BLaER1 treated with 17β-estradiol and CSF1 and Interleukin-3, amounts not matched to agents 10 nM and 100 nM (cell line): ENCODE data around the gene VPS18.

Experiments used
- H3K27ac ChIP-seq, 11 experiments: shearing (Covaris generic); formaldehyde crosslinking; 2 replicates each; pipeline ENCODE4 v1.8.1; 2022
- H3K27me3 ChIP-seq, 11 experiments: shearing (Covaris generic); formaldehyde crosslinking; 2 replicates each; pipeline ENCODE4 v1.8.1; 2022
- H3K36me3 ChIP-seq, 11 experiments: shearing (Covaris generic); formaldehyde crosslinking; 2 replicates each; pipeline ENCODE4 v1.8.1; 2022
- H3K4me1 ChIP-seq, 10 experiments: shearing (Covaris generic); formaldehyde crosslinking; 2 replicates each; pipeline ENCODE4 v1.8.1; 2022
- H3K4me2 ChIP-seq, 11 experiments: shearing (Covaris generic); formaldehyde crosslinking; 2 replicates each; pipeline ENCODE4 v1.8.1; 2022
- H3K4me3 ChIP-seq, 10 experiments: shearing (Covaris generic); formaldehyde crosslinking; 2 replicates each; pipeline ENCODE4 v1.8.1; 2022
- H3K9ac ChIP-seq, 11 experiments: shearing (Covaris generic); formaldehyde crosslinking; 2 replicates each; pipeline ENCODE4 v1.8.1; 2022
- H3K9me3 ChIP-seq, 11 experiments: shearing (Covaris generic); formaldehyde crosslinking; replicated peaks in 1 of 11; 2 replicates each; pipeline ENCODE4 v1.8.1; 2022
- H4K20me1 ChIP-seq, 11 experiments: shearing (Covaris generic); formaldehyde crosslinking; 2 replicates each; pipeline ENCODE4 v1.8.1; 2022
- Cebpa-rat ChIP-seq, 11 experiments: shearing (Covaris generic); IDR thresholded peaks; 2 replicates each; pipeline ENCODE4 v1.8.1; 2022

The VPS18 gene

DNA sequence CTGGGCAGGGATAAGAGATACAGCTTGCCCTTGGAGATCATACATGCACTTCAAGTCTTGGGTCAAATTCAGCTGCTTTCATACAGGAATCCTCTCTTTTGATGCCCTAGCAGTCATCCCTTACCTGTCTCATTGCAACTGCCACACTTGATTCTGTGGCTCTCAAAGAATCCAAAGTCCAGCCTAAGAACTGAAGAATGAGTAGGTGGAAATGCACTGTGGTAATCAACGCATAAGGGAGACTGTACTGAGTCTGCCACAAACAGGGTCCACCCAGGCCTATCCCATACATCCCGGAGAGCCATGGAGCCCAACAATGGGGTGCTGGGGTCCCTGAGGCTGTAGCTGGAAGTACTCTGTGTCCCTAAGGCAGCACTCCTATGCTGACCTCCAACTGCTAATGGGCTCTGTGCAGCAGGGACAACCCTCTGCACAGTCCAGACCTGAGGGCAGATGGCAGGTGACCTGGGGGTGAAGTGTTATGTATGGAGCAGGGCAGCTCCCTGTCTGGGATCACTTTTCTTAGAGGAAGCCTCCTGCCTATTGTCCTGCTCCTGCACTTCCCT, 1.7 kb upstream of the VPS18 start:
- H4K20me1 ChIP-seq: peaks cover 0 to 27% (median 11%) of the 10 kb centered on the region in 11 experiments; a peak in 14 of 22 replicates
- H3K4me1 ChIP-seq: peaks cover 35 to 50% (median 43%) of the 10 kb centered on the region in 10 experiments
- no peaks in the 10 kb centered on the region for H3K9me3 ChIP-seq
- H3K27ac ChIP-seq: peak overlapping the region in 7 of 11 experiments; percentile 3 to 89 (median 62); a peak in 8 of 22 replicates
- H3K27me3 ChIP-seq: no peaks in the 10 kb centered on the region
- peak overlapping the region; percentile 86 to 99 (median 96); a peak in 21 of 22 replicates for H3K4me2 ChIP-seq
- H3K4me3 ChIP-seq: no peak overlapping the region
- peak overlapping the region in 8 of 11 experiments; percentile 88 to 94 (median 90); a peak in 10 of 22 replicates for H3K9ac ChIP-seq
- H3K36me3 ChIP-seq: peaks cover 16 to 22% (median 19%) of the 10 kb centered on the region in 11 experiments; a peak in 21 of 22 replicates
- TF ChIP-seq Cebpa-rat (IDR thresholded peaks at IDR 0.05): no peak

DNA sequence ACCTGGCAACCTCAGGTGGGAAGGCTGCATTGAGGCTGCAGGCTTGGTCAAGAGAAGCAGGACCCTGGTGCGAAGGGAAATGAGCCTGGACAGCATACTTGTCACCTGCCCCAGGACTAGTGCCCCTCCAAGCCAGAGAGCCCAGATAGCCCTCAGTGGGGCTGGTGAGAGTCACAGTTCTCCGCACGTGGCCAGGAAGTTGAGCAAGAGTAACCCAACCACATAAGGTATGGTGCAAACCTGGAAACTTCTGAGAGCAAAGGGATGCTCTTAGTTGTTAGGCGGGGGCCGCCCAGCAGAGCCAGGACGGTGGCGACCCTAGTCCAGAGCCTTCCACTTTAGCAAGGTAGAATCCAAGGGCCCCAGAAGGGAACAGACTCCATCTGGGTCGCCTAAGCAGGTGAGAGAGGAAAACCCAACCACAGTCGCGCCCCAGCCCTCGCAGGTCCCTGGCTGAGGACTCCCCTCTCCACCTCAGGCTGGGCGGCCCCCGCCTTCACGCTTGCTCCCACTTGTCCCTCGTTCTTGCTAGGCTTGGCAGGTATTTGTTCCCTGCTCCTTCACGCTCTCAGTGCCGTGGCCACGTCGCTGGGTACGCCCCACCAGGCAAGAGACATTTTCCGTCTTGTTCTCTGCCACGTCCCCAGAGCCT, 1.1 kb upstream of the VPS18 start:
- peaks cover 0 to 33% (median 11%) of the 10 kb centered on the region in 11 experiments; a peak in 14 of 22 replicates for H4K20me1 ChIP-seq
- peak overlapping the region in 1 of 10 experiments; percentile 92; a peak in 1 of 20 replicates for H3K4me3 ChIP-seq
- peaks cover 35 to 56% (median 46%) of the 10 kb centered on the region in 10 experiments for H3K4me1 ChIP-seq
- no peaks in the 10 kb centered on the region for H3K27me3 ChIP-seq
- TF ChIP-seq Cebpa-rat (IDR thresholded peaks at IDR 0.05): peak in 2 of 11 experiments; percentile 31 to 42; a peak in 2 of 22 replicates
- peaks cover 22 to 28% (median 25%) of the 10 kb centered on the region in 11 experiments; a peak in 21 of 22 replicates for H3K36me3 ChIP-seq
- no peaks in the 10 kb centered on the region for H3K9me3 ChIP-seq
- H3K4me2 ChIP-seq: peak overlapping the region; percentile 86 to 99 (median 96)
- peak overlapping the region in 9 of 11 experiments; percentile 55 to 92 (median 89); a peak in 15 of 22 replicates for H3K27ac ChIP-seq
- peak overlapping the region in 9 of 11 experiments; percentile 88 to 94 (median 90); a peak in 18 of 22 replicates for H3K9ac ChIP-seq

DNA sequence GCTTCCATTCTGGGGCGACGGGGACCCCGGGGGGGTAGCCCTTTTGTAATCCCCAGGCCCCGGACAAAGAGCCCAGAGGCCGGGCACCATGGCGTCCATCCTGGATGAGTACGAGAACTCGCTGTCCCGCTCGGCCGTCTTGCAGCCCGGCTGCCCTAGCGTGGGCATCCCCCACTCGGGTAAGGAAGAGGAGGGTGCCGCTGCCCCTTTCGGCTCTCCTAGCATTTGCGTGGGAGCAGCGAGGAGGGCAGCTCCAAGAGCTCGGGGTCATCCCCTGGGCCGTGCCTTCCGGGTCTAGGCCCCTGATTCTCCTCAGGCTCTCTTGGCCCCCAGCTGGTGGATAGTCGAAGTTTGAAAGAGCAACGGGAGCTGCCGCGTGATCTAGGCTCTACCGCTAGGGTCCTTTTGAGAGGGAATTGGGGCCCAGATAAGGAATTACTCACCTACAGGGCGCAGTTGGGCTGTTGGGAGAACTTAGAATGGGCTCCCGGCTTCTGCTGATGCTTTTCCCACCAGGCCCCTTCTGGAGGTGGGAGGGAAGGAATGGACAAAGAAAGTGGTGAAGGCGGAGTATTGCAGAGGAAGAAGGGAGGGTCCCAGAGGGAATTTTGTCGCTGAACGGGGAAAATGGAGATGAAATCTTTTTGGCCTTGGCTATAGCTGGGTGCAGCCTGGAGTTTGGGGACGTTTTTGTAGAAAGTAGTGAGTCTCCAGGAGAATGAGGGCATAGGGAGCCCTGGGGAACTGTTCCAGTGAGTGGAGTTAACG, 615 bp downstream of the VPS18 start:
- Histone ChIP-seq H3K9me3 (no peaks in the 10 kb centered on the region), H3K27ac (peak overlapping the region; percentile 85 to 97 (median 91))

DNA sequence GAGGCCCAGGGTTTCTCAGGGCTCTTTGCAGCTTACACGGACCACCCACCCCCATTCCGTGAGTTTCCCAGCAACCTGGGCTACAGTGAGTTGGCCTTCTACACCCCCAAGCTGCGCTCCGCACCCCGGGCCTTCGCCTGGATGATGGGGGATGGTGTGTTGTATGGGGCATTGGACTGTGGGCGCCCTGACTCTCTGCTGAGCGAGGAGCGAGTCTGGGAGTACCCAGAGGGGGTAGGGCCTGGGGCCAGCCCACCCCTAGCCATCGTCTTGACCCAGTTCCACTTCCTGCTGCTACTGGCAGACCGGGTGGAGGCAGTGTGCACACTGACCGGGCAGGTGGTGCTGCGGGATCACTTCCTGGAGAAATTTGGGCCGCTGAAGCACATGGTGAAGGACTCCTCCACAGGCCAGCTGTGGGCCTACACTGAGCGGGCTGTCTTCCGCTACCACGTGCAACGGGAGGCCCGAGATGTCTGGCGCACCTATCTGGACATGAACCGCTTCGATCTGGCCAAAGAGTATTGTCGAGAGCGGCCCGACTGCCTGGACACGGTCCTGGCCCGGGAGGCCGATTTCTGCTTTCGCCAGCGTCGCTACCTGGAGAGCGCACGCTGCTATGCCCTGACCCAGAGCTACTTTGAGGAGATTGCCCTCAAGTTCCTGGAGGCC, 5.4 kb downstream of the VPS18 start:
- no peak for TF ChIP-seq Cebpa-rat (IDR thresholded peaks at IDR 0.05)

More for the DNA sequence above, 615 bp downstream of the VPS18 start:
- Histone ChIP-seq H3K27me3 (no peaks in the 10 kb centered on the region), H3K9ac (peak overlapping the region; percentile 88 to 96 (median 90)), H3K4me3 (peak overlapping the region; percentile 80 to 99 (median 94)), H4K20me1 (peaks cover 0 to 50% (median 11%) of the 10 kb centered on the region in 11 experiments; a peak in 14 of 22 replicates), H3K4me1 (peaks cover 40 to 72% (median 60%) of the 10 kb centered on the region in 10 experiments), H3K36me3 (peaks cover 39 to 45% (median 42%) of the 10 kb centered on the region in 11 experiments), H3K4me2 (peak overlapping the region; percentile 89 to 100 (median 98))
- TF ChIP-seq Cebpa-rat (IDR thresholded peaks at IDR 0.05): no peak

DNA sequence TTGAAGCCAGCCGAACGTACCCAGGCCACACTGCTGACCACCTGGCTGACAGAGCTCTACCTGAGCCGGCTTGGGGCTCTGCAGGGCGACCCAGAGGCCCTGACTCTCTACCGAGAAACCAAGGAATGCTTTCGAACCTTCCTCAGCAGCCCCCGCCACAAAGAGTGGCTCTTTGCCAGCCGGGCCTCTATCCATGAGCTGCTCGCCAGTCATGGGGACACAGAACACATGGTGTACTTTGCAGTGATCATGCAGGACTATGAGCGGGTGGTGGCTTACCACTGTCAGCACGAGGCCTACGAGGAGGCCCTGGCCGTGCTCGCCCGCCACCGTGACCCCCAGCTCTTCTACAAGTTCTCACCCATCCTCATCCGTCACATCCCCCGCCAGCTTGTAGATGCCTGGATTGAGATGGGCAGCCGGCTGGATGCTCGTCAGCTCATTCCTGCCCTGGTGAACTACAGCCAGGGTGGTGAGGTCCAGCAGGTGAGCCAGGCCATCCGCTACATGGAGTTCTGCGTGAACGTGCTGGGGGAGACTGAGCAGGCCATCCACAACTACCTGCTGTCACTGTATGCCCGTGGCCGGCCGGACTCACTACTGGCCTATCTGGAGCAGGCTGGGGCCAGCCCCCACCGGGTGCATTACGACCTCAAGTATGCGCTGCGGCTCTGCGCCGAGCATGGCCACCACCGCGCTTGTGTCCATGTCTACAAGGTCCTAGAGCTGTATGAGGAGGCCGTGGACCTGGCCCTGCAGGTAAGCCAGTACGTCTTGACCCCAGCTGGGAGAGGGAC, 6.2 kb downstream of the VPS18 start:
- Histone ChIP-seq H3K9me3 (no peaks in the 10 kb centered on the region), H3K4me1 (peaks cover 72 to 99% (median 87%) of the 10 kb centered on the region in 10 experiments), H3K27ac (peak overlapping the region in 10 of 11 experiments; percentile 8 to 98 (median 90); a peak in 18 of 22 replicates), H3K9ac (peak overlapping the region in 10 of 11 experiments; percentile 31 to 88 (median 68); a peak in 18 of 22 replicates), H3K4me2 (peak overlapping the region; percentile 94 to 99 (median 98); a peak in 20 of 22 replicates), H3K36me3 (peaks cover 69 to 96% (median 85%) of the 10 kb centered on the region in 11 experiments), H3K27me3 (no peaks in the 10 kb centered on the region), H4K20me1 (peaks cover 3 to 97% (median 17%) of the 10 kb centered on the region in 11 experiments; a peak in 15 of 22 replicates), H3K4me3 (peak overlapping the region in 4 of 10 experiments; percentile 15 to 60 (median 39); a peak in 6 of 20 replicates)
- no peak for TF ChIP-seq Cebpa-rat (IDR thresholded peaks at IDR 0.05)

More for the DNA sequence above, 5.4 kb downstream of the VPS18 start:
- peak overlapping the region in 10 of 11 experiments; percentile 23 to 88 (median 68); a peak in 16 of 22 replicates for H3K9ac ChIP-seq
- no peaks in the 10 kb centered on the region for H3K27me3 ChIP-seq
- peak overlapping the region in 10 of 11 experiments; percentile 8 to 98 (median 90); a peak in 18 of 22 replicates for H3K27ac ChIP-seq
- H3K4me3 ChIP-seq: peak overlapping the region in 1 of 10 experiments; percentile 60; a peak in 2 of 20 replicates
- H3K4me2 ChIP-seq: peak overlapping the region in 10 of 11 experiments; percentile 94 to 99 (median 98); a peak in 16 of 22 replicates
- peaks cover 69 to 88% (median 79%) of the 10 kb centered on the region in 11 experiments for H3K36me3 ChIP-seq
- peaks cover 68 to 94% (median 82%) of the 10 kb centered on the region in 10 experiments for H3K4me1 ChIP-seq
- H4K20me1 ChIP-seq: peaks cover 5 to 95% (median 16%) of the 10 kb centered on the region in 11 experiments; a peak in 15 of 22 replicates
- no peaks in the 10 kb centered on the region for H3K9me3 ChIP-seq

DNA sequence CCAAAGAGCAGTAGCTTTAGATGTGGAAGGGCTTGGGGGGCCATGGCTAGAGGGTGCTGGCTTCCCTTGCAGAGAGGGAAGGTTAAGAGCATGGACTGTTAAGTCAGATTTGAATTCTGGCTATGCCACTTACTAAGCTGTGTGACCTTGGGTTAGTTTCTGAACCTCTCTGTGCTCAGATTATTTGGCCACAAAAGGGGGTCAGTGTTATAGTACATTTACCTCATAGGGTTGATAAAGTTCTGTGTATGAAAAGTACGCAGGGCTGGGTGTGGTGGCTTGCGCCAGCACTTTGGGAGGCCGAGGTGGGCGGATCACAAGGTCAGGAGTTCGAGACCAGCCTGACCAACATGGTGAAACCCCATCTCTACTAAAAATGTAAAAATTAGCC, 6.8 kb downstream of the VPS18 start:
- H3K4me1 ChIP-seq: peaks cover 72 to 99% (median 87%) of the 10 kb centered on the region in 10 experiments
- peaks cover 64 to 90% (median 80%) of the 10 kb centered on the region in 11 experiments for H3K36me3 ChIP-seq
- H3K27ac ChIP-seq: peak overlapping the region in 8 of 11 experiments; percentile 85 to 98 (median 95); a peak in 17 of 22 replicates
- H3K4me2 ChIP-seq: peak overlapping the region; percentile 94 to 99 (median 98); a peak in 20 of 22 replicates
- peaks cover 4 to 96% (median 13%) of the 10 kb centered on the region in 11 experiments; a peak in 14 of 22 replicates for H4K20me1 ChIP-seq
- no peaks in the 10 kb centered on the region for H3K9me3 ChIP-seq
- H3K9ac ChIP-seq: peak overlapping the region in 10 of 11 experiments; percentile 31 to 88 (median 68); a peak in 13 of 22 replicates
- no peaks in the 10 kb centered on the region for H3K27me3 ChIP-seq
- H3K4me3 ChIP-seq: peak overlapping the region in 4 of 10 experiments; percentile 15 to 60 (median 39); a peak in 8 of 20 replicates
- no peak for TF ChIP-seq Cebpa-rat (IDR thresholded peaks at IDR 0.05)
